T-helper 2 cell treated with Interferon-gamma antibody and Interleukin-4, amounts not matched to agents 5 μg/mL and 100 μg/mL, for 36 hours (primary cell): ENCODE data around the gene CRIP3.

Source experiments
- DNase-seq: peaks from one replicate; pipeline ENCODE4 v3.0.0; 2021; ENCODE audit warnings: low spot score
- H3K27ac Mint-ChIP-seq: one replicate; pipeline ENCODE4 v1.8.0; 2021; ENCODE audit warnings: mild to moderate bottlenecking, mixed read lengths
- H3K27me3 Mint-ChIP-seq: one replicate; pipeline ENCODE4 v1.8.0; 2021; ENCODE audit warnings: low read depth, mixed read lengths
- H3K36me3 Mint-ChIP-seq: one replicate; pipeline ENCODE4 v1.8.0; 2021; ENCODE audit warnings: low read depth, mixed read lengths
- H3K4me1 Mint-ChIP-seq: one replicate; pipeline ENCODE4 v1.8.0; 2021; ENCODE audit warnings: low read depth, mixed read lengths
- H3K4me3 Mint-ChIP-seq: one replicate; pipeline ENCODE4 v1.8.0; 2022; ENCODE audit warnings: mild to moderate bottlenecking, moderate library complexity, mixed read lengths
- H3K9me3 Mint-ChIP-seq: one replicate; pipeline ENCODE4 v1.8.0; 2021; ENCODE audit warnings: mixed read lengths

Gene CRIP3

GRCh38 chr6:43290339-43290904, 18.2 kb downstream of the CRIP3 start:
- no peaks in the 10 kb centered on the region for H3K9me3 Mint-ChIP-seq
- H3K27ac Mint-ChIP-seq = no peak overlapping the region
- H3K36me3 Mint-ChIP-seq = no peaks in the 10 kb centered on the region
- DNase-seq = no peak
- no peak overlapping the region for H3K4me3 Mint-ChIP-seq
- peaks cover 28% of the 10 kb centered on the region for H3K27me3 Mint-ChIP-seq
- no peaks in the 10 kb centered on the region for H3K4me1 Mint-ChIP-seq

GRCh38 chr6:43287717-43288679, 20.6 kb downstream of the CRIP3 start:
- DNase-seq = no peak
- Mint-ChIP-seq H3K27ac (no peak overlapping the region), H3K4me1 (no peaks in the 10 kb centered on the region), H3K36me3 (no peaks in the 10 kb centered on the region), H3K9me3 (no peaks in the 10 kb centered on the region), H3K27me3 (peaks cover 32% of the 10 kb centered on the region), H3K4me3 (no peak overlapping the region)

GRCh38 chr6:43286980-43287716, 21.5 kb downstream of the CRIP3 start:
- Mint-ChIP-seq H3K27ac (no peak overlapping the region), H3K4me3 (no peak overlapping the region)

DNA sequence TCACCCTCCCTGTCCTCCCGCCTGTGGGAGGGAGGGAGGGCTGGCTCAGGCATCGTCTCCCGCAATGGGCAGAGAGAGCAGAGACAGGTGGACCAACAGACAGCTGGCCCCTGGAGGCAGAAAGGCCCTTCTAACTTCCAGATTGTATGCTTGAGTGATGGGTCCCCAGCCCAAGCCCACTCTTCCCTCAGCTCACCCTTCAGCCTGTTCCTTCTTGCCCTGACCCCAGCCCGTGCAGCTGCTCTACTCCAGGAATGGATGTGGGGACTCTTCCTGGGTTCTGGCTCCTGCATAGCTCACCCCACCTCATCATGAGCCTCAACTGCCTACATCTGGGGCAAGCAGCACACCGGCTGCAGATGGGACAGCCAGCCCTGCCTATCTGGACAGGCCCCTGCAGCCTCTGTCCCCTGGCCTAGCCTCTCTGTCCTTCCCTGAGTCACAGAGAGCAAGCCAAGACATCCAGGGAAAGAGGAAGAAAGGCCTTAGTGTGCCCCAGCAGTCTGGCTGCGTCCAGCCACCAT, 22.1 kb downstream of the CRIP3 start:
- H3K27me3 Mint-ChIP-seq = peaks cover 40% of the 10 kb centered on the region

More at GRCh38 chr6:43286980-43287716, 21.5 kb downstream of the CRIP3 start:
- no peaks in the 10 kb centered on the region for H3K9me3 Mint-ChIP-seq
- no peaks in the 10 kb centered on the region for H3K36me3 Mint-ChIP-seq
- H3K4me1 Mint-ChIP-seq = no peaks in the 10 kb centered on the region
- H3K27me3 Mint-ChIP-seq = peaks cover 36% of the 10 kb centered on the region
- no peak for DNase-seq

DNA sequence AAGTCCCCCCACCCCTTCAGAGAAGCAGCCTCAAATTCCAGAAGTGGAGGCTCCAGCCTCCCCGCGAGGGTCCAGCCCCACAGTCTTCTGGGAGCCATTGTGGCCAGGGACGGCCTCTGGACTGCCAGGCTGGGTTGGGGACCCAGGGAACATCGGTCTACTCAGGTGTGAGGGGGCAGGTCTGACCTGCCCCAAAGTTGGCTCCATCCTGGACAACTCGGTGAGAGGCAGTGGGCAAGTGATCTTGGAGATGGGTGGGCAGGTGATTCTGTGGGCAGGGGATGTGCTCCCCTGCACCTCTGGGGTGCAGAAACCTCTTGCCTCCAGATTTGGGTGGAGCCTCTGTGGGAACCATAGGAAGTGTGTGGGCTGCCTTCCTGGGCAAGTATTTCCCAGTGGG, 22.8 kb downstream of the CRIP3 start:
- DNase-seq = no peak
- H3K4me3 Mint-ChIP-seq = no peak overlapping the region
- H3K36me3 Mint-ChIP-seq = no peaks in the 10 kb centered on the region
- no peaks in the 10 kb centered on the region for H3K4me1 Mint-ChIP-seq
- peaks cover 42% of the 10 kb centered on the region for H3K27me3 Mint-ChIP-seq
- no peak overlapping the region for H3K27ac Mint-ChIP-seq
- H3K9me3 Mint-ChIP-seq = no peaks in the 10 kb centered on the region

More for the DNA sequence above, 22.1 kb downstream of the CRIP3 start:
- H3K4me3 Mint-ChIP-seq = no peak overlapping the region
- no peak for DNase-seq
- no peaks in the 10 kb centered on the region for H3K4me1 Mint-ChIP-seq
- H3K9me3 Mint-ChIP-seq = no peaks in the 10 kb centered on the region
- H3K27ac Mint-ChIP-seq = no peak overlapping the region
- no peaks in the 10 kb centered on the region for H3K36me3 Mint-ChIP-seq

DNA sequence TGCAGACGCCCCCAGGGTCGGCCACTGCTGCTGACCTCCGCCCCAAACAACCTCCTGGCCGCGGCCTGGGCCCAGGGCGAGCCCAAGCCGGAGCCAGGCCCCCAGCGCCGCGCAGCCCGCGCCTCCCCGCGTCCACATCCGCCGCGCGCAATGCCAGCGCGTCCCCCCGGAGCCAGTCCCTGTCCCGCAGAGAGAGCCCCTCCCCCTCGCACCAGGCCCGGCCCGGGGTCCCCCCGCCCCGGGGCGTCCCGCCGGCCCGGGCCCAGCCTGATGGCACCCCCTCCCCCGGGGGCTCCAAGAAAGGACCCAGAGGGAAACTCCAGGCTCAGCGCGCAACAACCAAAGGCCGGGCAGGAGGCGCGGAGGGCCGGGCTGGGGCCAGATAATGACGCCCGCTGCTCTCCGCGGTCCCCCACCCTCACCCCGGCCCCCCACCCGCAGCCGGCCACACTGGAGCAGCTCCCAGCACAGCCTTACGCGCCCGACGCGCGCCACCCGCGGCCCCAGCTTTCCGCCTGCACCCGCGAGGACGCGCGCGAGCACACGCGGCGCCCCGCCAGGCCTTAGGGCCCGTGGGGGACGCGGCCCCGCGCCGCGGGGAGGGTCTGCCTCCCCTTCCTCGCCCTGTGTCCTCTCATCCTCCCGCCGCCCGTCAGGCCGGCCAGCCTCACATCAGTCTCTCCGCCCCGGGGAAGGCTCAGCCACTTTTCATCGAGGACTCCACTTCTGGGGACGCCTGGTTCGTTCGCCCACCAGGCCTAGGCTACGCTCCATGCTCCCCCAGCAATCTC, 23.4 kb downstream of the CRIP3 start:
- no peak overlapping the region for H3K27ac Mint-ChIP-seq
- peaks cover 43% of the 10 kb centered on the region for H3K27me3 Mint-ChIP-seq
- no peaks in the 10 kb centered on the region for H3K9me3 Mint-ChIP-seq
- no peak overlapping the region for H3K4me3 Mint-ChIP-seq
- no peak for DNase-seq
- H3K4me1 Mint-ChIP-seq = no peaks in the 10 kb centered on the region
- no peaks in the 10 kb centered on the region for H3K36me3 Mint-ChIP-seq

DNA sequence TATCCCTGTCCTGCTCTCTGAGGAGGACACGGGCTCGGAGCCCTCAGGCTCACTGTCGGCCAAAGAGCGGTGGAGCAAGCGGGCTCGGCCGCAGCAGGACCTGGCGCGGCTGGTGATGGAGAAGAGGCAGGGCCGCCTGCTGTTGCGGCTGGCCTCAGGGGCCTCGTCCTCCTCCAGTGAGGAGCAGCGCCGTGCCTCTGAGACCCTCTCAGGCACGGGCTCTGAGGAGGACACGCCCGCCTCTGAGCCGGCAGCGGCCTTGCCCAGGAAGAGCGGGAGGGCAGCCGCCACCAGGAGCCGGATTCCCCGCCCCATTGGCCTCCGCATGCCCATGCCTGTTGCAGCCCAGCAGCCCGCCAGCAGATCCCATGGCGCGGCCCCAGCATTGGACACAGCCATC, 24.7 kb downstream of the CRIP3 start:
- H3K27me3 Mint-ChIP-seq = peaks cover 43% of the 10 kb centered on the region
- no peaks in the 10 kb centered on the region for H3K4me1 Mint-ChIP-seq
- H3K9me3 Mint-ChIP-seq = no peaks in the 10 kb centered on the region
- no peak overlapping the region for H3K4me3 Mint-ChIP-seq
- no peak for DNase-seq
- no peak overlapping the region for H3K27ac Mint-ChIP-seq
- no peaks in the 10 kb centered on the region for H3K36me3 Mint-ChIP-seq

- peaks cover under 1% of the 10 kb centered on the region for H3K4me1 Mint-ChIP-seq
- H3K36me3 Mint-ChIP-seq = no peaks in the 10 kb centered on the region
- H3K4me3 Mint-ChIP-seq = no peak overlapping the region
- H3K27ac Mint-ChIP-seq = no peak overlapping the region
- no peaks in the 10 kb centered on the region for H3K9me3 Mint-ChIP-seq
- no peak for DNase-seq
- H3K27me3 Mint-ChIP-seq = peaks cover 42% of the 10 kb centered on the region
These were observed 25.1 kb downstream of the CRIP3 start for GRCh38 chr6:43283514-43283901.

DNA sequence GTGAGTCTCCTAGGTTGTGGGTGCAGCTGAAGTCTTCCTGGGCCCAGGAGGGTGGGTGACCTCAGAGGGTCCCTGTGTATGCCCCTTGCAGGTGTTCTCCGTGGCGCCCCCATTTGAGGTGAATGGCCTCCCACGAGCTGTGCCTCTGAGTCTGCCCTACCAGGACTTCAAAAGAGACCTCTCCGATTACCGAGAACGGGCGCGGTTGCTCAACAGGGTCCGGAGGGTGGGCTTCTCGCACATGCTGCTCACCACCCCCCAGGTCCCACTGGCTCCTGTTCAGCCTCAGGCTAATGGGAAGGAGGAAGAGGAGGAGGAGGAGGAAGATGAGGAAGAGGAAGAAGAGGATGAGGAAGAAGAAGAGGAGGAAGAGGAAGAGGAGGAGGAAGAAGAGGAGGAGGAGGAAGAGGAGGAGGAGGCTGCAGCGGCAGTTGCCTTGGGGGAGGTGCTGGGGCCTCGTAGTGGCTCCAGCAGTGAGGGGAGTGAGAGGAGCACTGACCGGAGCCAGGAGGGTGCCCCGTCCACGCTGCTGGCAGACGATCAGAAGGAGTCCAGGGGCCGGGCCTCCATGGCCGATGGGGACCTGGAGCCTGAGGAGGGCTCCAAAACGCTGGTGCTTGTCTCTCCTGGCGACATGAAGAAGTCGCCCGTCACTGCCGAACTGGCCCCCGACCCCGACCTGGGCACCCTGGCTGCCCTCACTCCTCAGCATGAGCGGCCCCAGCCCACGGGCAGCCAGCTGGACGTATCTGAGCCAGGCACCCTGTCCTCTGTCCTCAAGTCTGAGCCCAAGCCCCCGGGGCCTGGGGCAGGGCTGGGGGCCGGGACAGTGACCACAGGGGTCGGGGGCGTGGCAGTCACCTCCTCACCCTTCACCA, 25.8 kb downstream of the CRIP3 start:
- H3K4me3 Mint-ChIP-seq = no peak overlapping the region
- H3K27ac Mint-ChIP-seq = no peak overlapping the region
- H3K4me1 Mint-ChIP-seq = peaks cover 2% of the 10 kb centered on the region
- H3K9me3 Mint-ChIP-seq = no peaks in the 10 kb centered on the region
- no peaks in the 10 kb centered on the region for H3K36me3 Mint-ChIP-seq
- H3K27me3 Mint-ChIP-seq = peaks cover 47% of the 10 kb centered on the region
- DNase-seq = no peak

DNA sequence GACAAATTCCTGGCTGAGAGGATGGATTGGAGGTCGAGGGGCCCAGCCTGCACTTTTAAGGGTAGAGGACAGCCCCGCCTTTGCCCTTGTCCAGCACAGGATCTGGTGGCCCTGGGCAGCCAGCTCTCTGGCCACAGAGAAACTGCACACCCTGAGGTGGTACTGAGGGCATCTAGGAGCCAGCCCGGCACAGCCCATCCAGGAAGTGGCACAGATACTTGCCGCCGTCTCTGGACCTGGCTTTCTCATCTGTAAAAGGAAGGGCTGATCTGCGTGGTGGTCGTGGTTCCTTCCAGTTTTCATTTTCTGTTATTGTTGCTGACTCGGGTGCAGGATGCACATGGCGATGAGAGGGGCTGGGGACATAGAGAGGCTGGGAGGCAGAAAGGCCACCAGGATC, 26.6 kb downstream of the CRIP3 start:
- H3K9me3 Mint-ChIP-seq = no peaks in the 10 kb centered on the region
- no peaks in the 10 kb centered on the region for H3K36me3 Mint-ChIP-seq
- no peak overlapping the region for H3K27ac Mint-ChIP-seq
- DNase-seq = no peak
- H3K4me3 Mint-ChIP-seq = no peak overlapping the region
- H3K27me3 Mint-ChIP-seq = peaks cover 49% of the 10 kb centered on the region
- H3K4me1 Mint-ChIP-seq = peaks cover 2% of the 10 kb centered on the region

- Mint-ChIP-seq H3K4me3 (no peak overlapping the region), H3K27me3 (peaks cover 47% of the 10 kb centered on the region), H3K4me1 (peaks cover 7% of the 10 kb centered on the region), H3K27ac (no peak overlapping the region), H3K9me3 (no peaks in the 10 kb centered on the region), H3K36me3 (no peaks in the 10 kb centered on the region)
- DNase-seq = no peak
These were observed 28.4 kb downstream of the CRIP3 start for GRCh38 chr6:43280234-43280633.

DNA sequence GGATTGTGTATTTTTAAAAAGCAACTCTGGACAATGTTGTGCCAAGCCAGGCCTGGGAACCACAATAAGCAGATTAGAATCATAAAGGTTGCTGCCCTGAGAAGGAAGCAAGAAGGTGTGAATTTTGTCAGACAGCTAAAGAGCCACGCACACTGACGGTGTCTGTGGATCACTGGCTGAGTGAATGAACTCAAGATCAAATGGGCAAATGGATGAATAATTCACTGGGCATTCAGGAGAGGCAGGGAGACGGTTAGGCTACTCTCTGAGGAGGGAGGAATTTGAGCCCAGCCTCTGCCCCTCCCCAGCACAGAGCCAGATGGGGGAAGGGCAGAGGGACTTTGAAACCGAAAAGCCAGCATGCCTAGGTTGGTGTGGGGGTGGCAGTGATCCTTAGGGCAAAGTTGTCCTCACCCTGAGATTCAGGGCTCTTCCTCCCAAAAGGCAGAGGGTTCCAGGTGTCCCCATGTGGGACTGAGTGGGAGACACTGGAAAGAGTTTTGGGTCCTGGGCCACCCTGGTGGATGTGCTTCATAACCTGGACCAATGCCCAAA, 30.0 kb downstream of the CRIP3 start:
- Mint-ChIP-seq H3K36me3 (no peaks in the 10 kb centered on the region), H3K4me1 (peaks cover 11% of the 10 kb centered on the region), H3K27me3 (peaks cover 58% of the 10 kb centered on the region), H3K9me3 (no peaks in the 10 kb centered on the region), H3K4me3 (no peak overlapping the region), H3K27ac (no peak overlapping the region)
- DNase-seq = no peak
